ENCODE results near the gene ECHS1. TPM values are rescaled to one million over a fixed set of nuclear protein-coding genes. Genes with fewer than 3 reads are reported as not detected.

The ECHS1 gene
- total and polyA plus RNA-seq, 2 donors (not counting 1 experiment from before 2014, with no cell fraction given), result 19.3 to 29.5 TPM

DNA sequence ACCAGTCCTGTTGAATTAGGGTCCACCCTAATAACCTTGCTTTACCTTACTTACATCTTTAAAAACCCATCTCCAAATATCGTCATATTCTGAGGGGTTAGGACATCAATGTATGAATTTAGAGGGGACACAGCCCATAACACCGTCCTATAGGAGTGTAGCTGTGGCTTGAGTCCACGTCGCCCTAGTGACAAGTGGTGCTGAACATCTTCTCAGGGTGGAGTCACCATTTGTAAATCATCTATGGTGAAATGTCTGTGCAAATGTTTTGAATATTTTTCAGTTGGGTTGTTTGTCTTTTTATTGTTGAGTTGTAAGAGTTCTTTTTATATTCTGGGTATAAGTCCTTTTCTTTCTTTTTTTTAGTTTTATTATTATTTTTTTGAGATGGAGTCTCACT is 31.2 kb downstream of the ECHS1 start:
- Mint-ChIP-seq H3K9me3 (ENCODE audit: insufficient read depth) (no peaks in the 10 kb centered on the region), H3K4me1 (peaks cover 5% of the 10 kb centered on the region), H3K27me3 (peaks cover 36% of the 10 kb centered on the region), H3K27ac (no peak overlapping the region), H3K4me3 (no peak overlapping the region)
- Histone ChIP-seq H3K27ac (ENCODE audit: low read length in 2 of 2) (no peak overlapping the region), H3K9me3 (ENCODE audit: control extremely low read depth in 1 of 3, control insufficient read depth in 2 of 3, insufficient read depth in 1 of 3, low read length in 2 of 3) (peaks cover 0 to 11% (median 0%) of the 10 kb centered on the region in 3 donors), H3K79me2 (ENCODE audit: control insufficient read depth, insufficient read depth, low read length) (no peaks in the 10 kb centered on the region), H2AFZ (ENCODE audit: insufficient read depth, low read depth, low read length, poor library complexity, severe bottlenecking) (no peak overlapping the region), H3K9ac (ENCODE audit: low read length) (no peak overlapping the region), H3K4me1 (ENCODE audit: control insufficient read depth in 2 of 2, insufficient read depth in 2 of 2, low read length in 2 of 2) (peaks cover 12 to 21% of the 10 kb centered on the region in 2 donors), H3K4me3 (ENCODE audit: control extremely low read depth in 1 of 5, extremely low read depth in 1 of 5, insufficient read depth in 1 of 5, low read depth in 2 of 5, low read length in 4 of 5) (no peak overlapping the region), H4K20me1 (ENCODE audit: control insufficient read depth, insufficient read depth, low read length, poor library complexity, severe bottlenecking) (no peaks in the 10 kb centered on the region), H3K4me2 (replicated peaks; ENCODE audit: low read depth, low read length, poor library complexity, severe bottlenecking) (no peak overlapping the region), H3K27me3 (replicated peaks in 1 of 4; ENCODE audit: control extremely low read depth in 1 of 4, control insufficient read depth in 3 of 4, insufficient read depth in 4 of 4, low read length in 3 of 4) (peaks cover 0 to 64% (median 40%) of the 10 kb centered on the region in 4 experiments), H3K36me3 (replicated peaks in 1 of 2; ENCODE audit: control extremely low read depth in 1 of 2, control insufficient read depth in 1 of 2, extremely low read depth in 1 of 2, insufficient read depth in 2 of 2, low read length in 1 of 2) (no peaks in the 10 kb centered on the region)
- no peak for ATAC-seq (ENCODE audit: low read depth)
- ChIA-PET POLR2A (no interaction called here), CTCF (no interaction called here)
- TF ChIP-seq CTCF (IDR thresholded peaks at IDR 0.05) (no peak), EZH2 (IDR thresholded peaks at IDR 0.05; ENCODE audit: borderline replicate concordance, insufficient read depth, low read depth, low read length, poor library complexity, severe bottlenecking) (no peak)
- no peak for DNase-seq
- intact Hi-C loops (cut with micrococcal nuclease), result no loop called here
- WGBS (ENCODE audit: insufficient coverage), result 100% methylated on average over 1 of the region's 4 CpGs

DNA sequence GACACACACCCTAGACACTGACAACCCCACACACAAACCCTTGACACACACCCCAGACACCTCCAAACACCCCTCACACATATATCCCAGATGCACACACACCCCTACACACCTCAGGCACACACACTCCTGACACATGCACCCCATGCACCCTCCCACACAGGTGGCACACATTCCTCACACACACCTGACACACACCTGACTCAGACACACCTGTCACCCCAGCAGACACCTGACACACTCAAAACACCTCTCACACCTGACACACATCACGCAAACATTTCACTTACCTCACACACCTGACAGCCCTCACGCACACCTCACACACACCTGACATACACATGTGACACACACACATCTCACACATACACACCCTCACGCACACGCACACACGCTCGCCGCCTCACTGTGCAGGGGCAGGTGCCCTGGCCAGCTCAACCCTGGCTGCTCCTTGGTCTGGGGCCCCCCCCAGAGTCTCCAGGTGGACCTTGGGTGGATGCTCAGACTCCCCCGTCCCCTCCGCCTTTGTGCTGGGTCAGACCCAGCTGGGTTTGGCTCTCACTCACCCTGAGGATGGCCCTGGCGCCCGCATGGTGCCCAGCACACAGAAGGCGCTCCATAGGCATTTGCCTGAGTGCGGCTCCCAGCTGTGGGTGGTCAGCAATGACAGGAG is 33.3 kb downstream of the ECHS1 start:
- no peak for DNase-seq
- CTCF ChIA-PET, result no interaction called here
- 96% methylated on average over 10 of the region's 13 CpGs for WGBS (ENCODE audit: insufficient coverage)

More for the DNA sequence above, 33.3 kb downstream of the ECHS1 start:
- no peaks in the 10 kb centered on the region for H4K20me1 ChIP-seq (ENCODE audit: control insufficient read depth, insufficient read depth, low read length, poor library complexity, severe bottlenecking)
- POLR2A ChIA-PET, result no interaction called here
- Mint-ChIP-seq H3K9me3 (ENCODE audit: insufficient read depth) (no peaks in the 10 kb centered on the region), H3K27ac (no peak overlapping the region), H3K4me3 (no peak overlapping the region), H3K27me3 (peaks cover 26% of the 10 kb centered on the region), H3K4me1 (peaks cover 5% of the 10 kb centered on the region)
- no peaks in the 10 kb centered on the region for H3K79me2 ChIP-seq (ENCODE audit: control insufficient read depth, insufficient read depth, low read length)
- no peak overlapping the region for H3K4me3 ChIP-seq (ENCODE audit: control extremely low read depth in 1 of 5, extremely low read depth in 1 of 5, insufficient read depth in 1 of 5, low read depth in 2 of 5, low read length in 4 of 5)
- peaks cover 0 to 73% (median 48%) of the 10 kb centered on the region in 4 experiments for H3K27me3 ChIP-seq (replicated peaks in 1 of 4; ENCODE audit: control extremely low read depth in 1 of 4, control insufficient read depth in 3 of 4, insufficient read depth in 4 of 4, low read length in 3 of 4)
- H3K4me1 ChIP-seq (ENCODE audit: control insufficient read depth in 2 of 2, insufficient read depth in 2 of 2, low read length in 2 of 2), result peaks cover 30 to 42% of the 10 kb centered on the region in 2 donors
- H3K27ac ChIP-seq (ENCODE audit: low read length in 2 of 2), result no peak overlapping the region
- no peak overlapping the region for H2AFZ ChIP-seq (ENCODE audit: insufficient read depth, low read depth, low read length, poor library complexity, severe bottlenecking)
- H3K9me3 ChIP-seq (ENCODE audit: control extremely low read depth in 1 of 3, control insufficient read depth in 2 of 3, insufficient read depth in 1 of 3, low read length in 2 of 3), result peaks cover 0 to 24% (median 0%) of the 10 kb centered on the region in 3 donors
- no peak overlapping the region for H3K4me2 ChIP-seq (replicated peaks; ENCODE audit: low read depth, low read length, poor library complexity, severe bottlenecking)
- intact Hi-C loops (cut with micrococcal nuclease), result no loop called here
- no peak overlapping the region for H3K9ac ChIP-seq (ENCODE audit: low read length)
- TF ChIP-seq EZH2 (IDR thresholded peaks at IDR 0.05; ENCODE audit: borderline replicate concordance, insufficient read depth, low read depth, low read length, poor library complexity, severe bottlenecking) (no peak), CTCF (IDR thresholded peaks at IDR 0.05) (no peak)
- no peak for ATAC-seq (ENCODE audit: low read depth)
- no peaks in the 10 kb centered on the region for H3K36me3 ChIP-seq (replicated peaks in 1 of 2; ENCODE audit: control extremely low read depth in 1 of 2, control insufficient read depth in 1 of 2, extremely low read depth in 1 of 2, insufficient read depth in 2 of 2, low read length in 1 of 2)

Data from B cell (primary cell).